Dermis microvascular lymphatic vessel endothelial cell (primary cell): ENCODE measurements around the gene JAKMIP3. TPM values are rescaled to one million over a fixed set of nuclear protein-coding genes. Genes with fewer than 3 reads are reported as not detected.
"Not testable (repeated sequence)": the region's sequence is repeated elsewhere in the genome, so short reads cannot be mapped to it uniquely, and the experiment has no call there.

Experiments
- DNase-seq, 2 donors: peaks; one replicate each; pipeline versions ENCODE4 v3.0.0 to v3.0.0-alpha.2; 2010; ENCODE audit warnings: low read depth in 2 of 2
- total RNA-seq: library from RNA; depleted of rRNA; stranded (reverse); fragments of >200 nt; gene quantifications from 2 replicates; pipeline ENCODE4 v1.2.1, GENCODE V29; 2014

JAKMIP3 gene
- total RNA-seq, 1 donor from 2014 or later = 0.13 TPM

GRCh38 chr10:132064082-132064755, 1.5 kb upstream of the JAKMIP3 start:
- DNase-seq = no peak

- DNase-seq = no peak
Observed at GRCh38 chr10:132064771-132065437, 842 bp upstream of the JAKMIP3 start.

- no peak for DNase-seq
Observed at GRCh38 chr10:132066186-132066585, 440 bp downstream of the JAKMIP3 start.

- no peak for DNase-seq
Observed at GRCh38 chr10:132066812-132067211, 1.1 kb downstream of the JAKMIP3 start.

- no peak for DNase-seq
Observed at GRCh38 chr10:132068431-132069121, 2.8 kb downstream of the JAKMIP3 start.

- DNase-seq = no peak
Observed at GRCh38 chr10:132069122-132069848, 3.5 kb downstream of the JAKMIP3 start.

- DNase-seq = no peak
Observed at GRCh38 chr10:132069849-132070182, 4.1 kb downstream of the JAKMIP3 start.

- no peak for DNase-seq
Observed at GRCh38 chr10:132070724-132071123, 5.0 kb downstream of the JAKMIP3 start.

- DNase-seq = no peak
Observed at GRCh38 chr10:132071667-132072066, 5.9 kb downstream of the JAKMIP3 start.

- peak in 1 of 2 donors; percentile 5 for DNase-seq
Observed at GRCh38 chr10:132075909-132076577, 10.3 kb downstream of the JAKMIP3 start.

GRCh38 chr10:132076578-132077081, 10.9 kb downstream of the JAKMIP3 start:
- no peak for DNase-seq

- no peak for DNase-seq
Observed at GRCh38 chr10:132077091-132077490, 11.3 kb downstream of the JAKMIP3 start.

- no peak for DNase-seq
Observed at GRCh38 chr10:132078746-132079345, 13.1 kb downstream of the JAKMIP3 start.

- DNase-seq = not testable (repeated sequence)
Observed at GRCh38 chr10:132084384-132084783, 18.6 kb downstream of the JAKMIP3 start.

GRCh38 chr10:132093236-132093635, 27.5 kb downstream of the JAKMIP3 start:
- DNase-seq = not testable (repeated sequence)

- no peak for DNase-seq
Observed at GRCh38 chr10:132094581-132095234, 29.0 kb downstream of the JAKMIP3 start.

- no peak for DNase-seq
Observed at GRCh38 chr10:132095403-132096113, 29.8 kb downstream of the JAKMIP3 start.

GRCh38 chr10:132096223-132096622, 30.5 kb downstream of the JAKMIP3 start:
- peak in 1 of 2 donors; percentile 34 for DNase-seq

- no peak for DNase-seq
Observed at GRCh38 chr10:132096863-132097478, 31.2 kb downstream of the JAKMIP3 start.
